CD4-positive, alpha-beta T cell (primary cell): ENCODE data around the gene MYADM. TPM values are rescaled to one million over a fixed set of nuclear protein-coding genes. Genes with fewer than 3 reads are reported as not detected.
"Not testable (repeated sequence)": the region's sequence is repeated elsewhere in the genome, so short reads cannot be mapped to it uniquely, and the experiment has no call there.

Source experiments
- ATAC-seq: fragments of 200-7000 bp; cut with Tn5 transposase; one replicate; pipeline ENCODE4 v1.10.0; 2022; ENCODE audit warnings: mild to moderate bottlenecking; ENCODE audit not compliant: poor library complexity
- CTCF ChIA-PET: fragments of 350-600 bp; sonication (Branson Sonifier 250); formaldehyde crosslinking; loops from one replicate; lab custom pipeline; 2021; ENCODE audit warnings: antibody characterized with exemption, inconsistent platforms; lab: Charles Lee
- POLR2A ChIA-PET: fragments of 350-600 bp; sonication (Branson Sonifier 250); formaldehyde crosslinking; loops from one replicate; lab custom pipeline; 2021; ENCODE audit warnings: antibody characterized with exemption, inconsistent platforms; lab: Charles Lee
- DNase-seq, 14 experiments: peaks; one replicate each; pipeline ENCODE4 v3.0.0-alpha.2; 2013 to 2020; ENCODE audit warnings: mixed read lengths in 2 of 14
- H3K27ac ChIP-seq, 2 donors: one replicate each; pipeline versions ENCODE4 v1.5.1 to v1.7.0; 2013; ENCODE audit warnings: low read length in 2 of 2, low read depth in 1 of 2, mild to moderate bottlenecking in 1 of 2
- H3K27me3 ChIP-seq, 2 experiments: 1 replicate in 1 of 2; 2 replicates in 1 of 2; pipeline versions ENCODE4 v1.6.1 to v1.7.0; 2013; ENCODE audit warnings: low read length in 2 of 2, control low read depth in 1 of 2, mild to moderate bottlenecking in 1 of 2, moderate library complexity in 1 of 2; ENCODE audit not compliant: insufficient read depth in 2 of 2, control insufficient read depth in 1 of 2
- H3K36me3 ChIP-seq: one replicate; pipeline ENCODE4 v1.6.1; 2013; ENCODE audit warnings: low read length, control low read depth; ENCODE audit not compliant: insufficient read depth
- H3K4me1 ChIP-seq: one replicate; pipeline ENCODE4 v1.6.1; 2013; ENCODE audit warnings: low read length, control low read depth; ENCODE audit not compliant: insufficient read depth
- H3K4me3 ChIP-seq: one replicate; pipeline ENCODE4 v1.5.1; 2013; ENCODE audit warnings: mild to moderate bottlenecking, low read length, moderate library complexity
- H3K9me3 ChIP-seq, 2 experiments: 1 replicate in 1 of 2; 2 replicates in 1 of 2; pipeline versions ENCODE4 v1.6.1 to v1.7.0; 2013; ENCODE audit warnings: low read length in 2 of 2, mild to moderate bottlenecking in 2 of 2, control low read depth in 1 of 2, moderate library complexity in 1 of 2; ENCODE audit not compliant: control insufficient read depth in 1 of 2, insufficient read depth in 1 of 2
- H3K27ac Mint-ChIP-seq: one replicate; pipeline ENCODE4 v1.8.0; 2020; ENCODE audit warnings: mixed read lengths
- H3K27me3 Mint-ChIP-seq: one replicate; pipeline ENCODE4 v1.8.0; 2021; ENCODE audit warnings: mixed read lengths
- H3K36me3 Mint-ChIP-seq: one replicate; pipeline ENCODE4 v1.8.0; 2021; ENCODE audit warnings: low read depth, mixed read lengths
- H3K4me1 Mint-ChIP-seq: one replicate; pipeline ENCODE4 v1.8.0; 2021; ENCODE audit warnings: low read depth, mixed read lengths
- H3K4me3 Mint-ChIP-seq: one replicate; pipeline ENCODE4 v1.8.0; 2020; ENCODE audit warnings: mild to moderate bottlenecking, mixed read lengths
- H3K9me3 Mint-ChIP-seq: one replicate; pipeline ENCODE4 v1.8.0; 2020; ENCODE audit warnings: mixed read lengths
- CTCF ChIP-seq: fragments of 200-600 bp; IDR thresholded peaks from one replicate; pipeline ENCODE4 v1.8.0; 2022; ENCODE audit warnings: antibody characterized with exemption, mild to moderate bottlenecking
- intact Hi-C, 2 experiments: fragments of 100-400 bp; cut with DNase I in 1 of 2; cut with micrococcal nuclease in 1 of 2; formaldehyde crosslinking; loops; one replicate each; pipeline versions ENCODE4 v1.15.1 to v1.9.0; 2023 to 2025; cut with DNase I, micrococcal nuclease
- total RNA-seq, 174 experiments: library from RNA in 2 of 174; stranded (reverse) in 2 of 174; gene quantifications; one replicate each; pipeline ENCODE4 v1.2.3 and lab custom pipeline; 2021 to 2026

MYADM gene
- total RNA-seq, 2 experiments from 2014 or later, result 444 to 448 TPM

- Mint-ChIP-seq H3K4me1 (peaks cover 54% of the 10 kb centered on the region), H3K27me3 (no peaks in the 10 kb centered on the region), H3K27ac (peak overlapping the region; percentile 99), H3K4me3 (peak overlapping the region; percentile 99), H3K9me3 (no peaks in the 10 kb centered on the region), H3K36me3 (peaks cover 44% of the 10 kb centered on the region)
- Histone ChIP-seq H3K27me3 (no peaks in the 10 kb centered on the region), H3K4me3 (peak overlapping the region; percentile 100), H3K36me3 (peaks cover 13% of the 10 kb centered on the region), H3K27ac (peak overlapping the region; percentile 97 to 100), H3K9me3 (no peaks in the 10 kb centered on the region), H3K4me1 (peaks cover 67% of the 10 kb centered on the region)
- POLR2A ChIA-PET, result interaction anchor here (0.8 to 3.8 kb wide), 11 partner anchors 9 to 1679 kb away, joined by 3 to 71 read pairs (median 7); partner anchors contain the start of genes CNOT3, LENG8, MBOAT7 and PPP2R1A
- ATAC-seq (peak; percentile 0), DNase-seq (peak in 9 of 14 experiments; percentile 28 to 76 (median 45))
- CTCF ChIA-PET, result interaction anchor here (0.7 to 3.0 kb wide), 3 partner anchors 14 to 75 kb away, joined by 3 to 17 read pairs (median 6); partner anchors contain the start of gene PRKCG
- intact Hi-C loops, result loop anchor here (5.0 to 10.0 kb wide), 6 partner anchors 109 to 597 kb away; partner anchors contain the start of genes LENG9 (in 2 of the 2), NDUFA3 (in 1 of the 2), OSCAR (in 1 of the 2) and PRPF31 (in 1 of the 2)
- TF ChIP-seq CTCF, result no peak
Measured at GRCh38 chr19:53868091-53868891, 608 bp downstream of the MYADM start.

- DNase-seq (peak; percentile 66 to 95 (median 82)), ATAC-seq (peak; percentile 42)
- intact Hi-C loops, result loop anchor here (1.0 to 10.0 kb wide), 7 partner anchors 8 to 596 kb away; partner anchors contain the start of genes LENG9 (in 2 of the 2), NDUFA3 (in 1 of the 2), OSCAR (in 1 of the 2) and PRPF31 (in 1 of the 2)
- Histone ChIP-seq H3K4me3 (peak overlapping the region; percentile 100), H3K27ac (peak overlapping the region; percentile 97 to 100), H3K36me3 (peaks cover 21% of the 10 kb centered on the region), H3K27me3 (no peaks in the 10 kb centered on the region), H3K4me1 (peaks cover 76% of the 10 kb centered on the region), H3K9me3 (peaks cover 0 to 9% of the 10 kb centered on the region in 2 experiments)
- H3K9me3 Mint-ChIP-seq, result no peaks in the 10 kb centered on the region
- peaks cover 52% of the 10 kb centered on the region for H3K36me3 Mint-ChIP-seq
- peak overlapping the region; percentile 99 for H3K4me3 Mint-ChIP-seq
- CTCF ChIA-PET, result interaction anchor here (3.0 kb wide), 1 partner anchor 13 kb away, joined by 17 read pairs; the partner anchor contains the start of gene PRKCG
- no peaks in the 10 kb centered on the region for H3K27me3 Mint-ChIP-seq
- H3K27ac Mint-ChIP-seq, result peak overlapping the region; percentile 99
- POLR2A ChIA-PET, result interaction anchor here (1.9 to 3.8 kb wide), 3 partner anchors 9 to 321 kb away, joined by 9 to 71 read pairs (median 17); partner anchors contain the start of genes MBOAT7 and TSEN34
- peaks cover 62% of the 10 kb centered on the region for H3K4me1 Mint-ChIP-seq
- no peak for TF ChIP-seq CTCF
Measured at GRCh38 chr19:53868892-53869804, 1.5 kb downstream of the MYADM start.

GRCh38 chr19:53869805-53870484 lies 2.3 kb downstream of the MYADM start:
- H3K36me3 Mint-ChIP-seq, result peaks cover 60% of the 10 kb centered on the region
- H3K27me3 ChIP-seq, ATAC-seq, CTCF ChIA-PET, H3K9me3 Mint-ChIP-seq, H3K27me3 Mint-ChIP-seq, DNase-seq, POLR2A ChIA-PET: not testable (repeated sequence)
- H3K4me1 Mint-ChIP-seq, result peaks cover 70% of the 10 kb centered on the region
- intact Hi-C loops, result loop anchor here (1.0 to 10.0 kb wide), 7 partner anchors 7 to 595 kb away; partner anchors contain the start of genes LENG9 (in 2 of the 2), NDUFA3 (in 1 of the 2), OSCAR (in 1 of the 2) and PRPF31 (in 1 of the 2)
- Histone ChIP-seq H3K36me3 (peaks cover 28% of the 10 kb centered on the region), H3K4me1 (peaks cover 84% of the 10 kb centered on the region), H3K9me3 (peaks cover 0 to 11% of the 10 kb centered on the region in 2 experiments), H3K4me3 (peak overlapping the region; percentile 100), H3K27ac (peak overlapping the region; percentile 97 to 100)
- peak overlapping the region; percentile 99 for H3K27ac Mint-ChIP-seq
- H3K4me3 Mint-ChIP-seq, result peak overlapping the region; percentile 99
